K562 (cell line): ENCODE results near the gene BLM. TPM values are rescaled to one million over a fixed set of nuclear protein-coding genes. Genes with fewer than 3 reads are reported as not detected.
A peak's percentile ranks its signal among the peaks of the same experiment; 100 is the strongest.

Source experiments
- CHAMP1 ChIP-seq: fragments of 450-650 bp; IDR thresholded peaks from 2 replicates; pipeline ENCODE4 v1.6.1; 2016; ENCODE audit warnings: mild to moderate bottlenecking
- MAX ChIP-seq: sonication (generic); formaldehyde crosslinking; IDR thresholded peaks from 2 replicates; pipeline ENCODE4 v1.9.0; 2022; ENCODE audit warnings: mild to moderate bottlenecking, missing genetic modification reagents
- MTA2 ChIP-seq: fragments of 450-650 bp; IDR thresholded peaks from 2 replicates; pipeline ENCODE4 v1.6.1; 2016; ENCODE audit warnings: low read depth
- PBX2 ChIP-seq, 2 experiments: IDR thresholded peaks in 1 of 2; conservative IDR thresholded peaks in 1 of 2; 2 replicates each; pipeline ENCODE4 v1.6.1; 2016; ENCODE audit warnings: low read depth in 2 of 2, mild to moderate bottlenecking in 1 of 2, missing compliant biosample characterization in 1 of 2, missing genetic modification characterization in 1 of 2, moderate library complexity in 1 of 2
- PYGO2 ChIP-seq: fragments of 450-650 bp; IDR thresholded peaks from 2 replicates; pipeline ENCODE4 v1.6.1; 2016; ENCODE audit warnings: mild to moderate bottlenecking, missing genetic modification characterization, moderate library complexity, missing compliant biosample characterization
- SFPQ ChIP-seq: fragments of 200-400 bp; formaldehyde crosslinking; IDR thresholded peaks from 2 replicates; pipeline ENCODE4 v1.6.1; 2017; ENCODE audit warnings: mild to moderate bottlenecking, low read depth, low read length, moderate library complexity
- SNIP1 ChIP-seq: fragments of 450-650 bp; IDR thresholded peaks from 2 replicates; pipeline ENCODE4 v1.7.1; 2017; ENCODE audit warnings: low read depth, mild to moderate bottlenecking
- SP2 ChIP-seq: IDR thresholded peaks from 2 replicates; pipeline ENCODE4 v1.6.1; 2011; ENCODE audit warnings: mild to moderate bottlenecking, low read depth, low read length, moderate library complexity; ENCODE audit not compliant: poor library complexity, severe bottlenecking; ENCODE audit errors: extremely low read depth
- SPI1 ChIP-seq: IDR thresholded peaks from 2 replicates; pipeline ENCODE4 v1.6.1; 2011; ENCODE audit warnings: low read depth, low read length, control low read depth, borderline replicate concordance
- TAL1 ChIP-seq: fragments of 450-650 bp; IDR thresholded peaks from 2 replicates; pipeline ENCODE4 v1.6.1; 2016; ENCODE audit warnings: mild to moderate bottlenecking
- TCF3 ChIP-seq: sonication (generic); formaldehyde crosslinking; IDR thresholded peaks from 2 replicates; pipeline ENCODE4 v1.4.0; 2020; ENCODE audit warnings: mild to moderate bottlenecking, missing genetic modification reagents
- ZNF280A ChIP-seq: fragments of 450-650 bp; IDR thresholded peaks from 2 replicates; pipeline ENCODE4 v1.6.1; 2018; ENCODE audit warnings: mild to moderate bottlenecking, low read depth; ENCODE audit not compliant: partially characterized antibody
- ZNF408 ChIP-seq: fragments of 250-450 bp; sonication (Bioruptor Pico); IDR thresholded peaks from 2 replicates; pipeline ENCODE4 v1.4.0; 2020; ENCODE audit warnings: low read depth, mild to moderate bottlenecking, moderate library complexity
- ZNF785 ChIP-seq: fragments of 250-450 bp; sonication (Bioruptor Pico); IDR thresholded peaks from 2 replicates; pipeline ENCODE4 v1.4.0; 2020; ENCODE audit warnings: mild to moderate bottlenecking
- polyA plus RNA-seq, 8 experiments: library from polyadenylated mRNA; depleted of rRNA in 4 of 8; stranded (reverse) in 5 of 8; unstranded in 3 of 8; fragments of >200 nt; fragmentation: Nextera tagmentation in 2 of 8; fragmentation: Illumina TruSeq in 1 of 8; extraction: Ambion mirVana in 2 of 8; extraction: Trizol in 1 of 8; gene quantifications; 2 replicates each; pipeline versions ENCODE4 v1.2.1 to v1.2.3, GENCODE V29; 2011 to 2014; ENCODE audit warnings: inconsistent platforms in 1 of 8, missing spikeins in 1 of 8
- total RNA-seq, 7 experiments: library from RNA; depleted of rRNA in 6 of 7; stranded (reverse); fragments of >200 nt in 6 of 7; fragmentation: Illumina TruSeq in 2 of 7; extraction: Trizol in 2 of 7; gene quantifications; 2 replicates each; pipeline versions ENCODE4 v1.2.1 to v1.2.3, GENCODE V29; 2011 to 2021; ENCODE audit warnings: low replicate concordance in 1 of 7

Gene BLM
- total and polyA plus RNA-seq, 9 of the 15 experiments (the other 6 are each of a cell fraction or from before 2014, with no cell fraction given) = 21.0 to 56.0 (median 43.9) TPM

GRCh38 chr15:90685591-90686434 is 31.3 kb upstream of the BLM start (continued):
- TF ChIP-seq SFPQ (no peak), ZNF408 (no peak), PBX2 (CRISPR knock-in tag; IDR thresholded peaks at IDR 0.05; ENCODE audit: low read depth) (no peak), PBX2 (tag; conservative IDR thresholded peaks at IDR 0.05; ENCODE audit: low read depth) (peak; percentile 54), SPI1 (0 out of 2 replicates have a peak, but pooled peaks have one; percentile 41), PYGO2 (tag) (no peak), TCF3 (CRISPR knock-in tag) (peak; percentile 37; the same call in 1 of the 2 replicates), ZNF785 (CRISPR knock-in tag) (no peak), ZNF280A (no peak), MAX (CRISPR knock-in tag) (no peak), MTA2 (no peak), CHAMP1 (no peak), SNIP1 (no peak), TAL1 (0 out of 2 replicates have a peak, but pooled peaks have one; percentile 12), SP2 (no peak)
